ENCODE results near the gene MTOR.

DNA sequence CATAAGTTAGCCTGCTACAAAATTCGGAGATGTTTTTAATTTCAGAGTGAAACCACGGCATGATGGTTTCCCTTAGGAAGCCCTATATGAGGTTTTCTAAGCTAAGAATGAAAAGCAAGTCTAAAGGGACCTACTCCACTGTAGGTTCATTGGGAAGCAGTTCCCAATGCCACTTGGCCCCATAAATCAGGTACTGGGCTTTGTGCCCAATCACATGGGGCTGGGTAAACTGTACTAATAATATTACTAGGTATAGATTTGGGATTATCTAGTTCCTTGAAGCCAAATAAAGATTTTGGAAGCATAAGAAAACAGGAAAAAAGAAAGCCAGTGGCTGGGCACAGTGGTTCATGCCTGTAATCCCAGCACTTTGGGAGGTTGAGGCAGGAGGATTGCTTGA lies 92.2 kb downstream of the MTOR start:
- TF ChIP-seq SPI1 (IDR thresholded peaks at IDR 0.05; ENCODE audit: low read depth, low read length): no peak
- no peak for TF ChIP-seq POLR2A (IDR thresholded peaks at IDR 0.05; ENCODE audit: low read depth, low read length)
- no peak for TF ChIP-seq POLR2AphosphoS5 (IDR thresholded peaks at IDR 0.05; ENCODE audit: low read depth, low read length)
